ENCODE data around the gene MACROD2.

- TF ChIP-seq CTCF (IDR thresholded peaks at IDR 0.05) (no peak), ZFX (IDR thresholded peaks at IDR 0.05; ENCODE audit: borderline replicate concordance) (no peak)
These were observed 1369.5 kb downstream of the MACROD2 start for GRCh38 chr20:15364781-15365180.
